Measurements from ENCODE around the gene EXOG. TPM values are rescaled to one million over a fixed set of nuclear protein-coding genes. Genes with fewer than 3 reads are reported as not detected.

The EXOG gene
- total RNA-seq, 1 donor from 2014 or later, result 38.6 TPM

DNA sequence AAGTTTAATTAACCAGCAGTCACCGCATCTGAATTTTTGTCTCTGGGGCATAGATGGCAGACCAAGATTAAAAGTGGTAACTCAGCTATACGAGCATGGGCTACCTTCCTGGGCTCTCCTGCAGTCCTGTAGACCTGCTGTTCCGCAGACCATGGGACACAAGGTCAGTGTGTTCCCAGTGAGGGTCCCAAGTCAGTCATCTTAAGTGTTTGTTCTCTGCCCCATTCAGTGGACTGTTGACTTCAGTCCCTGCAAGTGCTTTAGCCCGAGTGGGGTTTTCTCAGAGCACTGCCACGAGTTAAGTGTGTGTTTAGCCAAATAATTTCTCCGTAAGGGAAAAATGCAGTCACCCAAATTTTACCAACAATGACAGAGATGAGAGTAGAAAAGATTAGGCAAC is 4.9 kb upstream of the EXOG start:
- intact Hi-C loops (cut with DNase I), result loop anchor here (5.0 to 10.0 kb wide), 2 partner anchors 234 to 351 kb away; no protein-coding TSS in a partner anchor
- DNase-seq (ENCODE audit: low spot score), result no peak

DNA sequence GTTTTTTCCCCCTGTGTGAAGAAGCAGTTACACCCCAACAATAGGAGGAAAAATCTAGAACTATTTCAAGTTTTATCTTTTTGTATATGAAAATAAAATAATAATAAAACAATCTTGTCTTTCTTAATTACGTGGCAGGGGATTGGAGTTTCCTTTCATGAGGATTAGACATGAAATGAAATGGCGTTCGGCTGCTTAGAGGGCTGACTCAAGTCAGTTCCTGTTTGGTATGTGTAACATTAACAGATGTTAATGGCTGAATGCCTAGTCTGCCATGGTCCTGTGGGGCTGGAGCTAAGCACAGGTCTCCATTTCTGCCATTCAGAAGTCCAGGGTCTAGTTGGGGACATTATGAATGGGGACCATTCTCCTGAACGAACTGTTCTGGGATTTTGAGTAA is 3.1 kb upstream of the EXOG start:
- DNase-seq (ENCODE audit: low spot score), result no peak
- intact Hi-C loops (cut with DNase I), result loop anchor here (5.0 to 10.0 kb wide), 2 partner anchors 232 to 349 kb away; no protein-coding TSS in a partner anchor

DNA sequence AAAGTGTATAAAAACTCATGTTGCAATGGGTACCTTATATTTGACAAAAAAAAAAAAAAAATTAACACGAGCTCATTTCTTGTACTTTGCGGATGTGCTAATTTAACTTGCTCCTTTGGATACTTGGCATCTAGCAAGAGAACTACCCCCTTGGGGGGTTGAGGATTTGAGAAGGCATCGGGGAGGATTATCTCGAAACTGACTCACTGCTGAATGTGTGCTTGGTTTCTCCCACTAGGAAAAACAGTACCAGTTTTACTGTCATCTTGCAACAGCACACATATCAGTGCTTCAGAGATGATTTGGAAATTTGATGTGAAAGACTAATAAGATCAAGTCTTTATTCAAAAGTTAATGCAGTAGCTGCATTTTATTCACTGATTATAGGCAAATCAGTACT is 891 bp downstream of the EXOG start:
- intact Hi-C loops (cut with DNase I), result loop anchor here (2.0 to 10.0 kb wide), 3 partner anchors 26 to 228 kb away; no protein-coding TSS in a partner anchor

DNA sequence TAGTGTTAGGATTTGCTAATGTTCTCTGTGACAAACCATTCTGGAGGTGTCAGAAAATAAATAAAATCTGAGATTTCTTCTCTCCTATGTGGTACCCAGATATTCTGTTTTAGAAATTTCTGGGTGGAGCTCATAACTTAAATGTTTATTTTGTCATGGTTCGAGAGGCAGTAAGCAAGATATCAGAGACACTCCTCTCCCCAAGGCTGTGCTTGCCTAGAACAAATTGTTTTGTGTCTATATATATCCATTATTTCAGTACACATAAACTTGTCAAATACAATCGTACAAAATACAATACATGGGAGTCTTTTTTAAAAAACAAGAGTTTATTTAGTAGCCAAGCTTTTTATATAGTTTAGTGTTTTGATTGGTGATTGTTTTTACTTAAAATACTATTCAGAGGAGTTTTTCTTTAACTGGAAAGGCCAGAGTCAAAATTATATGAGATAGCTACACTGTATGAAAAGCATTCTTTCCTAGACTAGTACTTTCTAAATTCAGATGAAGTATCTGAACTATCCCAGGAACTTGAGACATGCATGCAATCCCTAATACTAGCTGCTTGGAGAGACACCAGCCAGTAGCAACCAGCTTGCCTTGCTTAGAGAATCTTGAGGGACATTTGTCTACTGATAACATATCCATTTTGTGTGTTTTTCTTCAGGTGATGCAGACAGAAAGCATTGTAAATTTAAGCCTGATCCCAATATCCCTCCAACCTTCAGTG is 4.7 kb downstream of the EXOG start:
- DNase-seq (ENCODE audit: low spot score), result no peak
- intact Hi-C loops (cut with DNase I), result no loop called here

More for the DNA sequence above, 891 bp downstream of the EXOG start:
- DNase-seq (ENCODE audit: low spot score), result no peak

DNA sequence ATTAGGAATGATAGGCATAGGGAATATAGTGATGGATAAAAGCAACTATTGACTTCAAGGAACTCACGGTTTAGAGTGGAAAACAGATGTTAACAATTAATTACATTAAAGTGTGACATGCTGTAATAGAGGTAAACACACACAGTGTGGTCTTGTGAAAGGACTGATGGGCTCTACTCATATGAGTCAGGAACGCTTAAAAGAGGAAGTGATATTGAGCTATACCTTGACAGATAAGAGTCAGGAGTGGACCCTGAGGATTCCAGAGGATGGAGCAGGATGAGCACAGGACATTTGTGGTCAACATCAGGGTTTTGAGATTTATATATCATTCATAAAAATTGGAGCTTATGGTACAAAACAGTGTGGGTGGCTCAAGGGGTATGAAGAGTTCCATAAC is 11.0 kb downstream of the EXOG start:
- no peak for DNase-seq (ENCODE audit: low spot score)
- intact Hi-C loops (cut with DNase I), result no loop called here

DNA sequence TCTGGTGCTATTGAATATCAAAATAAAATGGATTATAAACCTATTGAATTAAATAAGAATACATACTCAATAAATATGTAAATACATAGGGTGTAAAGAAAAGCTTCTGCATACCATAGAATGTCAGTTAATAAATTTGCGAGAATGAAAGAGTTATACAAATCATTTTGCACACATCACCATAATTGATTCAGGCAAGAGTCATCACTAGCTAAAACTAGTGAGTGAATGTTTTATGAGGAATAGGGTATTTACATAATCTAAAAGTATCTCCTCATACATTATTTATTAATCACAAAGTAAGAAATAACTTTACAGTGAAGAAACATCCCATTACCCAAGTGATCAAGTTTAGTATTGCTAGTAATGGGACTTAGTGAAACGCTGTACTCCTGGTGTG is 13.6 kb downstream of the EXOG start:
- no peak for DNase-seq (ENCODE audit: low spot score)

DNA sequence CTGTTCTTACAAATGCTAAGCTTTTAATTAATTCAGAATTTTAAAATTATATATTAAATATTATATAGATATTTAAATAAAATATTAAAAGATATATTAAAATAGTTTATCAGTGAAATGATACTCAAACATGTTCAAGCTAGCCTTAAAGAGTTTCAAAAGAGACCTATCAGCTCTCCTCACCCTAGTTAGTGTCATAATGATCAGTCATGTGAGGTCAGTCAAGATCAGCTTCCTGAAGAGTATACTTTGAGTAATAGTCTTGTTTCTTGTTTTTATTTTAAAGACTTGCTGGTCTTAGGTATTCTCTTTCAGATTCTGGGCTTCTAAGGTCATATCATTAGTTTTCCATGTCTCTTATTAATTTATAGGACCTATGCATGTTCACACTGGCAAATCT is 14.5 kb downstream of the EXOG start:
- DNase-seq (ENCODE audit: low spot score), result no peak
- intact Hi-C loops (cut with DNase I), result no loop called here

More for the DNA sequence above, 13.6 kb downstream of the EXOG start:
- intact Hi-C loops (cut with DNase I), result no loop called here

DNA sequence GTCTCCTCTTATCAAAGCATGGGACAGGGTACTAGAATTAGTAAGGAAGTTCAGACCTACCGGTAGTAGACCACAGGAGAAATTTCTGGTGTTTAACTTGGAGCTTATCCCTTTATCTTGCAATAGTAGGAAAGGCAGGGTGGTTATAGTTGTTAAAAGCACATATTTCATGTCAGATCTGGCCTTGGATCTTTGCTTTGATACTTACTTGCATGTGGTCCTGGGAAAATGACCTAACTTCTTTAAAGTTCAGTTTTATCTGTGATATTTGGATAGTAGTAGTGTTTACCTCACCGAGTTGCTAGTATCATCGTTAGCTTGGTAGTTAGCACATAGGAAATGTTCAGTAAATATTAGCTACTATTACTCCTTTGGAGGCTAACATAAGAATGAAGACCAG is 15.4 kb downstream of the EXOG start:
- no peak for DNase-seq (ENCODE audit: low spot score)
- intact Hi-C loops (cut with DNase I), result no loop called here

DNA sequence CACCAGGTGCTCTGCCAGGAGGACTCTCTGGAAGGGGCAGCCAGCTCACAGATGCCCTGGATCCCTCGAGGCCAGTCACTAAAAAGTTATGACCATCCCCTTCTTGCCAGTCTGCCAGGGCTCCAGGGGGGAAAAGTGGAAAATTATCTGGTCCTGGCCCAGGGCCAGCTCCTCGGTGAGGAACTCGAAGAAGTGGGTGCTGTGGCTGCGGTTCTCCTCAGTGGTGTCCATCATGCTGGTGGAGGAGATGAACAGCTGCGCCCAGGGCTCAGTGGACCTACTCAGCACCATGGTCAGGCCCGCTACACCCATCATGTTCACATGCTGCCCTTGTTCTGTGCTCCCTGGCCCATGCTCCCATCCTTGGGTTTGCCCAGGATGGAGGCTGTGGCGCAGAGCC is 19.2 kb downstream of the EXOG start:
- intact Hi-C loops (cut with DNase I), result no loop called here
- DNase-seq (ENCODE audit: low spot score), result no peak

DNA sequence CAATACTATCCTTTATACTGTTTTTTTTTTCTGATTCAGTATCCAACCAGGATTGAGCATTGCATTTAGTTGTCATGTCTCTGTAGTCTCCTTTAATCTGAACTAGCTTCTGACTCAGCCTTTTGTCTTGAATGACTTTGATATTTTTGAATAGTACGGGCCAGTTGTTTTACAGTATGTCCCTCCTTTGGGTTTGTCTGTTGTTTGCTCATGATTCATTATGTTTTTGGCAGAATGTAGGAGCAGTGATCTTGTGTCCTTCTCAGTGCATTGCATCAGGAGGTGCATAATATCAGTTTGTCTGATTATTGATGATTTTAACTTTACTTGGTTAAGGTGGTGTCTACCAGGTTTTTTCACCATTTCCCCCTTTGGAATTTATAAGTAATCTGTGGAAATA is 20.5 kb downstream of the EXOG start:
- DNase-seq (ENCODE audit: low spot score), result no peak
- intact Hi-C loops (cut with DNase I), result no loop called here

DNA sequence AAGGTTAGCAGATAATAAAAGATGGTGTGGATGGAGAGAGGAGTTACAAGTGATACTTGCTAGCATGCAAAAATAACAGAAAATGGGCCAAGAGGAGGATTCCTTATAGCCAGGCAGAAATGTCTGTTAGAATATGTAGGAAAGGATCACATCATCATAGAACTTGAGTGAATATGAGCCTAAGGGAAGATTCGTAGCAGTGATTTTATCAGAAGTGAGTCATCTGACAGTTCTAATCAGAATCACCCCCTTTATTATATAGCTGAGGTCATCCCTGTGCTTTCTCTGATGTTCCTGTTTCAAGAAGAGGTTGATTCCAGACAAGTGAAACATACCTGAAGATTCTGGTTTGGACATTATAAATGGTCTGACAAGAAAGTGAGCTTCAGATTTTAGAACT is 22.9 kb downstream of the EXOG start:
- intact Hi-C loops (cut with DNase I), result no loop called here

DNA sequence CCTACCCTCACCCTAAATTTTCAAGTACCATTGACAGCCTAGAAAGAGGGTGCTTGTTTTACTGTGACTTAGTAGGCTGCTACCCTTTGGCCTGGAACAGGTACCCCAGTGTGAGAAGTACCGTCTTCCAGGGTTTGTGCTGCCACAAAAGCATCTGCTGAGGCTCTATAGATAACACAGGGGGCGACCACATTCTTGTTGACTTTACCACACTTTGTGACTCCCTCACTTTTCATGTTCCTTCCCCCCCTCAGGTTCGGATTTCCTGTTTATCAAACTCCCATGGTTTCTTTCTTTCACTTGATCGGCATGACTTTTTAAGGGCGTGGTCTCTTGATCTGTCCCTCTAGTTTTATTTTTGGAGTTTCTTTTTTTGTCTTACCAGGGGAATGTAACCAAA is 23.5 kb downstream of the EXOG start:
- no peak for DNase-seq (ENCODE audit: low spot score)
- intact Hi-C loops (cut with DNase I), result loop anchor here (2.0 to 10.0 kb wide), 3 partner anchors 131 to 485 kb away; no protein-coding TSS in a partner anchor

More for the DNA sequence above, 22.9 kb downstream of the EXOG start:
- no peak for DNase-seq (ENCODE audit: low spot score)

DNA sequence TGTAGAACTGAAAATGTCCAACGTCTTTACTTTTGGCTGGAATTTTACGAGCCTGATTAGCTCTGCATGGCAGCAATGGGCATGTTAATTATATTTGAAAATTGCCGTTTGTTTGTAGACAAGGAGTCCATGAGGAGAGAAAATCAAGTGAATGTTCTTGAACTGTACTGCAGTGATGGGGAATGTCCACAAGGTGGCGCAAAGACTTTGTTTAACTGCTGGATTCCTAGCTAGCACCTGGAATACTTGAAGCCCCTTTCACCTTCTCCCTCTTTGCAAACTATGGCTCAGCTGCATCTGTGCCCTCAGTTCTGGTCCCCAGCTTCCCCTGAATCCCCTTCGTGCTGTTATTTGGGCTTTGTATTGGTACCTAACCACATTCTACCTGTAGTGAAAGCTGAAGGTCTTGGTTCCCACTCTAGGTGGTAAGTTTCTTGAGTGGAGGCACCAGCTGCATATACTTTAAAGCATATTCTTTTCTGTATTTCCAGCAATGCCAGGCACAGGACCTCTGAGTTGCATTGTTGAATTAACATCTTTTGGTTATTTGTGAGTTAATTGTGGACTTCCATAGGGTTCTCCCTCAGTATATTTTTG is 25.3 kb downstream of the EXOG start:
- no peak for DNase-seq (ENCODE audit: low spot score)
- intact Hi-C loops (cut with DNase I), result loop anchor here (2.0 to 10.0 kb wide), 3 partner anchors 129 to 483 kb away; no protein-coding TSS in a partner anchor

DNA sequence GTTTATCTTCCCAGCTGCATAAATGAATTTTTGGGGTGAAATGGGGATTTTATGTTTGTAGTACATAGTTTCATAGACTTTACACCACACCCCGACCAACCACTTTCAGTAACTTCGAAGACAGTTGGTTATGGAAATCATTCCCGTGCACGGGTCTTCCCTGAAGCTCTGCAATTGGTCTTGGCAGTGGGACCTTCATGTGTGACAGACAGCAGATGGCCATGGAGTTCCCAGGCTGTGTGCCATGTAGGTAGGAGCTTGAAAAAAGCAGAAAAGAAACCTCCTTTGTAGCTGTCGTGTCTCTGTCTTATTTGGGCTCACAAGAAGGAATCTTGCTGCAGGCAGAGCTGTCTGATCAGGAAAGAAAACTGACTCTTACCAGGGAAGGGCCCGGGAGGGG is 25.9 kb downstream of the EXOG start:
- no peak for DNase-seq (ENCODE audit: low spot score)
- intact Hi-C loops (cut with DNase I), result loop anchor here (2.0 to 10.0 kb wide), 2 partner anchors 25 to 483 kb away; partner anchors contain the start of gene EXOG

DNA sequence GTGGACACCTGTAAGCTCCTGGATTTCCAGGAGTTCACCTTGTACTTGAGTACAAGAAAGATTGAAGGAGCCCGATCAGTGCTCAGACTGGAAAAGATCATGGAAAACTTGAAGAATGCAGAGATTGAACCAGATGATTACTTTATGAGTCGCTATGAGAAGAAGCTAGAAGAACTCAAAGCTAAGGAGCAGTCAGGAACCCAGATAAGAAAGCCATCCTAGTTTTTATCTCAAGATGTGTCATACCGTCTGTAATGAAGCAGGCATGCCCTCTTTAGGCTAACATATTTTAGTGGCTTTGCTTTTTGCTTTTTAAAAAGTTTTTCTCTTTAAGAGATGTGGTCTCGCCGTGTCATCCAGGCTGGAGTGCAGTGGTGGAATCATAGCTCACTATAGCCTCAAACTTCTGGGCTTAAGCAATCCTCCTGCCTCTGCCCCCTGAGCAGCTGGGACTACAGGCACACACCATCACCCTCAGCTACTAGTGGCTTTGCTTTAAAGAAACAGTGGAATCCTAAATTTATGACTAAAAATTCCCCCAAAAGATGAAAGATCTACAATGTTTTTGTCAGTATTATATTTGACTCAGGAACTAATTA is 28.1 kb downstream of the EXOG start:
- DNase-seq (ENCODE audit: low spot score), result no peak
- intact Hi-C loops (cut with DNase I), result loop anchor here (10.0 kb wide), 1 partner anchor 481 kb away; no protein-coding TSS in a partner anchor

DNA sequence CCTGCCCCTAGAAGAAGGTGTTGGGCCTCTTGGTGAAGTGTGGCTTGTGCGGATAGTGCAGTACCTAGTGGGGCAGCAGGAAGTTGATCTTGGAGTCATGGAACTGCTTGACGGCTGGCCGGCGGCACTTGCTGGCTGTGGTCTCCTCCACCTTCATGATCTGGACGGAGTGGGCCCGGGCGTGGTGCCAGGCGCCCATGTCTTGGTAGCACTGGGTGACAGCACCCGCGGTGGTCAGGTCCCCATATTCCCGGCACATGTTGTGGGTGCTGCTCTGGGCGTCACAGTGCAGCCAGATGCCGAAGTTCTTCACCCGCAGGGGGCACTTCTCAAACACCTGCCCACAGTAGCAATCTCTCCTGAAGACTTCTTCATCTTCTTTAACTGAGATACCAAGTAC is 30.7 kb downstream of the EXOG start:
- intact Hi-C loops (cut with DNase I), result loop anchor here (10.0 kb wide), 1 partner anchor 478 kb away; no protein-coding TSS in a partner anchor
- no peak for DNase-seq (ENCODE audit: low spot score)

DNA sequence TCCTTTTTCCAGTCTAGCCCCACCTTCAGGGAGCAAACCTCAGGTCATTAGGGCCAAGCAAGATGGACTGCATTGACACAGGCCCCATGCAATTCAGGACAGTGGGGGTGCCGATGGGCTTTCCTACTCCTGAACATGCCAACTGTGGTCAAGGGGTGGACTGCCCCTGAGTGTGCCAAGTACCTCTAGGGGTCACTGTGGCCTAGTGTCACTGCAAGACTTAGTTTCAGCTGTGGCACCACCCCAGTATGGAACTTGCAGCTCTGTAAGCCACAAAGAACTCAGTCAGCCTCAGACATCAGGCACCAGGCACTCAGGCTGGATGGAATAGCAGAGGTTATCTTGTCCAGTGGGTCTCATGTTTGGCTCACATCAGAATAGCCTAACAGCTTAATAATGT is 32.3 kb downstream of the EXOG start:
- no peak for DNase-seq (ENCODE audit: low spot score)
- intact Hi-C loops (cut with DNase I), result loop anchor here (10.0 kb wide), 1 partner anchor 476 kb away; no protein-coding TSS in a partner anchor

DNA sequence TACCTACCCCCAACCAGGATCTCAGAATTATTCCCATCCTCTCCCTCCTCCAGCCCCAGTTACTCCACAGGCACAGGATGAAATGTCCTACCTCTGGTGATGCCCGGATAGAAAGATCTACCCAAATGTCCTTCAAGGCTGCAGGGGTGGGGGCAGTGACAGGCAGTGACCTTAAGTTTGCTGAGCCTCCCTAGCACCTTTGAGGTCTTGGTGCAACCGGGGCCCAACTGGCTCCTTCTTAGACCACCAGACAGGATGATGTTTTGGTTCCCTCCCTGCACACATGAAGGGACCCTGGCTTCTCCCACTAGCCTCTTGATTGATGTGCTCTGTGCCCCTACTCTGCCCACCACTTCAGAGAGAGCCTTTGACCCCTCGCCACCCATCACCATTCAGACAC is 36.4 kb downstream of the EXOG start:
- DNase-seq (ENCODE audit: low spot score), result no peak
- intact Hi-C loops (cut with DNase I), result no loop called here

DNA sequence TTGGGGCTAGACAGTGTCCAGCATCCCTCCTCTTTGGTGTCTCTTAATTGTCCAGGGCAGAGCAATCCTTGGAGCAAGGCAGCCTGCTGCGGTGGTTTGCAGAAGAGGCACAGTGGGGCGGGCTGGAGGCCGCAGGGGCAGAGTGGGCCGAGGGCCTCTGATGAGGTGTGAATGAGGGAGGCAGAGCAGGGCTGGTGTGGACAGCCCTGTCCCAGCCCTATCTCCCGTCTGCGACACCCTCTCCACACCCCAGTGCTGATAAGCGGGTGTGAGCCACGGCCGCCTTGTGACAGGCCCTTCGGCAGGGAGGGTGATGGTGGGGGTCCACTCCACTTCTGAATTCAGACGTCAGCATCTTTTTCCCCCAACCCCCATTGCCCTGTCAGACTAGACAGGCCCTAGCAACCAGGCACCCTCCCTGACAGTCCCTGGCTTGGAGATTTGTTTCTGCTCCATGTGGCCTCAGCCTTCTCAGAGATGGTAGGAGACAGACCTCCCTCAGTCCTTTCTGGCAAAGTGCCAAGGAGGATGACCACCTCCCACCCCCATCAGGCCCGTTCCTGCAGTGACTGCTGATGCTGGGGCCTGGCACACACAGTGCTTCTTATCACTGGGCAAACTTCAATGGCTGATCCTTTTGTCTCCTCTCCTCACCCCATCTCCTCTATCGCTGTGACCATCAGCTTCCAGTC is 37.3 kb downstream of the EXOG start:
- intact Hi-C loops (cut with DNase I), result loop anchor here (1.0 kb wide), 1 partner anchor 10 kb away; no protein-coding TSS in a partner anchor
- DNase-seq (ENCODE audit: low spot score), result peak; percentile 90

DNA sequence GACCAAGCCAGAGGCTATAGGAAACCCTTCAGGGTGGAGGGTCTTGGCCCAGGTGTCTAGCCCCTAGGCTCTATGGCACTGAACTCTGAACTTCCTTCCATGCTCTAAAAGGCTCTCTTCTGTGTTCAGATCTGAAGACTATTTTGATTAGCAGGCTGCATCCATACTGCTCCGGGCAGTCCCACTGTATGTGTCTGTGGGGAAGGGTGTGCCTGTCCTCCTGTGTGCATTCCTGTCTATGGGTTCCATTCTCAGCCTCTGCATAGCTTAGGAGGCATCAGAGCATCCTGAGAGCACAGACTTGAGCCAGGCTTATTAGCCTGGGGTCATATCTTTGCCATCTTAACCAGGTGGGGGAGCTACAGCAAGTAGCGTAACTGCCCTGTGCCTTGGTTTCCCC is 38.0 kb downstream of the EXOG start:
- intact Hi-C loops (cut with DNase I), result no loop called here
- no peak for DNase-seq (ENCODE audit: low spot score)

Data from cardiac septum (tissue), 1 donor.